ENCODE results near the gene TP53BP1.

DNA sequence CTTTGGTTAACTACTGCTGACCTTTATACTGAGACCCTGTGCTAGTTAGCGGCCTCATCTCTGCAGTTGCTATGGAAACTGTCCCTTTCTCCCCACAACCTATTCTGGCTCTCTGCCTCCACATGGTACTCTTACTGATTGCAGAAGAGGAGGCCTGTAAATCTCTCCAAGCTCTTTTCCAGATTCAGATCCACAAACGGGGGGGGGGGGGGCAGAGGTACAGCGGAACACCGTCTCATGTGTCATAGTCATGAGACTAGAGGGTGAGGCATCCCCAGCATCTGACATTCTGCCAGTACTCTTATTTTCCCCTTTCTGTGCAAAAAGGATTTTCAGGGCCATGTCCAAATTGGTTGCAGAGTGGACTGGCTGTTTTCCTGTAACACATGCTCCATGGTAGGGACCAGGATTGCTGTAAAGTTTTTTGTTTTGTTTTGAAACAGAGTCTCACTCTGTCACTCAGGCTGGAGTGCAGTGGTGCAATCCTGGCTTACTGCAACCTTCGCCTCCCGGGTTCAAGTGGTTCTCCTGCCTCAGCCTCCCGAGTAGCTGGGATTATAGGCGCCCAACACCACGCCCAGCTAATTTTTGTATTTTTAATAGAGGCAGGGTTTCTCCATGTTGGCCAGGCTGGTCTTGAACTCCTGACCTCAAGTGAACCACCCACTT, 16.2 kb upstream of the TP53BP1 start:
- TF ChIP-seq, protein P1, sequence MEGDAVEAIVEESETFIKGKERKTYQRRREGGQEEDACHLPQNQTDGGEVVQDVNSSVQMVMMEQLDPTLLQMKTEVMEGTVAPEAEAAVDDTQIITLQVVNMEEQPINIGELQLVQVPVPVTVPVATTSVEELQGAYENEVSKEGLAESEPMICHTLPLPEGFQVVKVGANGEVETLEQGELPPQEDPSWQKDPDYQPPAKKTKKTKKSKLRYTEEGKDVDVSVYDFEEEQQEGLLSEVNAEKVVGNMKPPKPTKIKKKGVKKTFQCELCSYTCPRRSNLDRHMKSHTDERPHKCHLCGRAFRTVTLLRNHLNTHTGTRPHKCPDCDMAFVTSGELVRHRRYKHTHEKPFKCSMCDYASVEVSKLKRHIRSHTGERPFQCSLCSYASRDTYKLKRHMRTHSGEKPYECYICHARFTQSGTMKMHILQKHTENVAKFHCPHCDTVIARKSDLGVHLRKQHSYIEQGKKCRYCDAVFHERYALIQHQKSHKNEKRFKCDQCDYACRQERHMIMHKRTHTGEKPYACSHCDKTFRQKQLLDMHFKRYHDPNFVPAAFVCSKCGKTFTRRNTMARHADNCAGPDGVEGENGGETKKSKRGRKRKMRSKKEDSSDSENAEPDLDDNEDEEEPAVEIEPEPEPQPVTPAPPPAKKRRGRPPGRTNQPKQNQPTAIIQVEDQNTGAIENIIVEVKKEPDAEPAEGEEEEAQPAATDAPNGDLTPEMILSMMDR (IDR thresholded peaks at IDR 0.05; ENCODE audit: low read depth, low read length, poor library complexity, severe bottlenecking) = no peak
- TF ChIP-seq EZH2phosphoT487 (IDR thresholded peaks at IDR 0.05; ENCODE audit: borderline replicate concordance, low read length) = no peak
